H54 (cell line): ENCODE results near the gene KERA.

Source experiments
- DNase-seq: peaks from one replicate; pipeline ENCODE4 v3.0.0; 2011; ENCODE audit warnings: low spot score, mixed read lengths; ENCODE audit not compliant: insufficient read length
- FAIRE-seq: peaks from 3 replicates; lab custom pipeline; 2011; peaks lifted over from hg19 to GRCh38; lab: Jason Lieb, UNC
- POLR2A ChIP-seq: IDR thresholded peaks from 2 replicates; pipeline ENCODE4 v1.6.1; 2011; ENCODE audit warnings: low read depth, mild to moderate bottlenecking, low read length

KERA gene

GRCh38 chr12:91017043-91017442, 40.8 kb downstream of the KERA start:
- FAIRE-seq (no peak), DNase-seq (no peak)
- TF ChIP-seq POLR2A, result no peak

GRCh38 chr12:91009319-91009950, 48.4 kb downstream of the KERA start:
- TF ChIP-seq POLR2A, result no peak
- FAIRE-seq, result no peak
- no peak for DNase-seq

GRCh38 chr12:91007531-91008290, 50.1 kb downstream of the KERA start:
- DNase-seq (no peak), FAIRE-seq (no peak)
- no peak for TF ChIP-seq POLR2A

- FAIRE-seq (no peak), DNase-seq (no peak)
- TF ChIP-seq POLR2A, result no peak
Measured at GRCh38 chr12:91004872-91005271, 53.0 kb downstream of the KERA start, which contains the start of gene EPYC. Gene EPYC (minus strand): TSS chr12:91004972. CDS start chr12:91002565, 2,407 bp downstream.

GRCh38 chr12:91003737-91004136, 54.1 kb downstream of the KERA start:
- no peak for TF ChIP-seq POLR2A
- FAIRE-seq, result no peak
- DNase-seq, result no peak

GRCh38 chr12:91001306-91001705, 56.5 kb downstream of the KERA start:
- no peak for TF ChIP-seq POLR2A
- DNase-seq, result no peak
- FAIRE-seq, result no peak
